WTC11 (cell line): ENCODE results near the gene EME1. TPM values are rescaled to one million over a fixed set of nuclear protein-coding genes. Genes with fewer than 3 reads are reported as not detected.

Experiments
- ATAC-seq: fragments of 200-7000 bp; cut with Tn5 transposase; 2 replicates; pipeline ENCODE4 v1.10.0; 2021; ENCODE audit warnings: mild to moderate bottlenecking, moderate library complexity
- Bru-seq: library from RNA; stranded (reverse); fragments of 400-500 nt; gene quantifications from one replicate; lab custom pipeline; 2021; lab: Mats Ljungman, UMichigan
- CTCF ChIA-PET: fragments of 300-600 bp; sonication (Branson Sonifier 250); formaldehyde crosslinking; loops from one replicate; lab custom pipeline; 2021; ENCODE audit warnings: antibody characterized with exemption; lab: Charles Lee
- POLR2A ChIA-PET: fragments of 350-600 bp; sonication (Branson Sonifier 250); formaldehyde crosslinking; loops from one replicate; lab custom pipeline; 2021; ENCODE audit warnings: antibody characterized with exemption; lab: Charles Lee
- DNase-seq: peaks from one replicate; pipeline ENCODE4 v3.0.0; 2021; ENCODE audit warnings: low spot score
- H3K27ac Mint-ChIP-seq: 2 replicates; pipeline ENCODE4 v1.8.0; 2021; ENCODE audit warnings: mixed read lengths
- H3K27me3 Mint-ChIP-seq: 2 replicates; pipeline ENCODE4 v1.8.0; 2021; ENCODE audit warnings: low read depth, mild to moderate bottlenecking, moderate library complexity, mixed read lengths
- H3K36me3 Mint-ChIP-seq: 2 replicates; pipeline ENCODE4 v1.8.0; 2021; ENCODE audit warnings: mixed read lengths
- H3K4me1 Mint-ChIP-seq: 2 replicates; pipeline ENCODE4 v1.8.0; 2022; ENCODE audit warnings: mixed read lengths
- H3K4me3 Mint-ChIP-seq: 2 replicates; pipeline ENCODE4 v1.8.0; 2021; ENCODE audit warnings: mild to moderate bottlenecking, moderate library complexity, mixed read lengths
- H3K9me3 Mint-ChIP-seq: 2 replicates; pipeline ENCODE4 v1.8.0; 2021; ENCODE audit warnings: mixed read lengths
- CREB1 ChIP-seq: sonication (generic); formaldehyde crosslinking; IDR thresholded peaks from 2 replicates; pipeline ENCODE4 v1.8.0; 2023; ENCODE audit warnings: mild to moderate bottlenecking, missing genetic modification reagents
- FOXP1 ChIP-seq: sonication (generic); formaldehyde crosslinking; IDR thresholded peaks from 2 replicates; pipeline ENCODE4 v1.8.0; 2022; ENCODE audit warnings: missing genetic modification reagents, mild to moderate bottlenecking, moderate library complexity, borderline replicate concordance
- IRF2 ChIP-seq: sonication (generic); formaldehyde crosslinking; IDR thresholded peaks from 2 replicates; pipeline ENCODE4 v1.8.0; 2022; ENCODE audit warnings: low read depth, missing genetic modification reagents, borderline replicate concordance
- MYBL2 ChIP-seq: sonication (generic); formaldehyde crosslinking; IDR thresholded peaks from 2 replicates; pipeline ENCODE4 v1.8.1; 2023; ENCODE audit warnings: mild to moderate bottlenecking, moderate library complexity, missing genetic modification reagents
- NFYB ChIP-seq: sonication (generic); formaldehyde crosslinking; conservative IDR thresholded peaks from 2 replicates; pipeline ENCODE4 v1.8.0; 2022; ENCODE audit warnings: low read depth, missing genetic modification reagents
- NR2C2 ChIP-seq: sonication (generic); formaldehyde crosslinking; IDR thresholded peaks from 2 replicates; pipeline ENCODE4 v1.8.0; 2022; ENCODE audit warnings: mild to moderate bottlenecking, missing genetic modification reagents
- RELA ChIP-seq: sonication (generic); formaldehyde crosslinking; IDR thresholded peaks from 2 replicates; pipeline ENCODE4 v1.8.1; 2022; ENCODE audit warnings: missing genetic modification reagents, mild to moderate bottlenecking, borderline replicate concordance
- TEAD1 ChIP-seq: sonication (generic); formaldehyde crosslinking; IDR thresholded peaks from 2 replicates; pipeline ENCODE4 v1.8.0; 2022; ENCODE audit warnings: mild to moderate bottlenecking, missing genetic modification reagents
- ZBTB21 ChIP-seq: sonication (generic); formaldehyde crosslinking; IDR thresholded peaks from 2 replicates; pipeline ENCODE4 v1.8.1; 2023; ENCODE audit warnings: mild to moderate bottlenecking, missing genetic modification reagents, borderline replicate concordance
- ZNF219 ChIP-seq: sonication (generic); formaldehyde crosslinking; IDR thresholded peaks from 2 replicates; pipeline ENCODE4 v1.8.0; 2023; ENCODE audit warnings: missing genetic modification reagents, mild to moderate bottlenecking, borderline replicate concordance
- ZNF423 ChIP-seq: fragments of 250-450 bp; sonication (Bioruptor Pico); IDR thresholded peaks from 2 replicates; pipeline ENCODE4 v2.1.2; 2022; ENCODE audit warnings: mild to moderate bottlenecking, moderate library complexity
- long read RNA-seq, 3 experiments: library from RNA in 1 of 3; library from capped mRNA in 1 of 3; library from polyadenylated mRNA in 1 of 3; unstranded in 2 of 3; stranded (forward) in 1 of 3; transcript quantifications; one replicate each; pipeline ENCODE4 v2.0.0, GENCODE V29; 2021
- total RNA-seq: library from RNA; stranded (reverse); gene quantifications from 3 replicates; pipeline ENCODE4 v1.2.3, GENCODE V29; 2021
- TF ChIP-seq, protein P1 (sequence below): sonication (generic); formaldehyde crosslinking; IDR thresholded peaks from 2 replicates; pipeline ENCODE4 v1.8.0; 2022; ENCODE audit warnings: mild to moderate bottlenecking, missing genetic modification reagents
- TF ChIP-seq, protein P2 (sequence below): sonication (generic); formaldehyde crosslinking; IDR thresholded peaks from 2 replicates; pipeline ENCODE4 v1.8.1; 2022; ENCODE audit warnings: mild to moderate bottlenecking, moderate library complexity, missing genetic modification reagents
- TF ChIP-seq, protein P3 (sequence below): sonication (generic); formaldehyde crosslinking; IDR thresholded peaks from 2 replicates; pipeline ENCODE4 v1.8.0; 2022; ENCODE audit warnings: mild to moderate bottlenecking, missing genetic modification reagents
- TF ChIP-seq, protein P4 (sequence below): sonication (generic); formaldehyde crosslinking; IDR thresholded peaks from 2 replicates; pipeline ENCODE4 v1.8.1; 2023; ENCODE audit warnings: mild to moderate bottlenecking, missing genetic modification reagents
- TF ChIP-seq, protein P5 (sequence below): sonication (generic); formaldehyde crosslinking; IDR thresholded peaks from 2 replicates; pipeline ENCODE4 v1.8.1; 2023; ENCODE audit warnings: mild to moderate bottlenecking, missing genetic modification reagents, moderate library complexity
- TF ChIP-seq, protein P6 (sequence below): fragments of 250-450 bp; sonication (Bioruptor Pico); conservative IDR thresholded peaks from 2 replicates; pipeline ENCODE4 v1.9.0; 2021; ENCODE audit warnings: mild to moderate bottlenecking
- TF ChIP-seq, protein P7 (sequence below): sonication (generic); formaldehyde crosslinking; IDR thresholded peaks from 2 replicates; pipeline ENCODE4 v1.8.0; 2022; ENCODE audit warnings: mild to moderate bottlenecking, missing genetic modification reagents
- TF ChIP-seq, protein P8 (sequence below): fragments of 250-450 bp; sonication (Bioruptor Pico); IDR thresholded peaks from 2 replicates; pipeline ENCODE4 v1.9.0; 2021; ENCODE audit warnings: mild to moderate bottlenecking

EME1 gene, protein sequence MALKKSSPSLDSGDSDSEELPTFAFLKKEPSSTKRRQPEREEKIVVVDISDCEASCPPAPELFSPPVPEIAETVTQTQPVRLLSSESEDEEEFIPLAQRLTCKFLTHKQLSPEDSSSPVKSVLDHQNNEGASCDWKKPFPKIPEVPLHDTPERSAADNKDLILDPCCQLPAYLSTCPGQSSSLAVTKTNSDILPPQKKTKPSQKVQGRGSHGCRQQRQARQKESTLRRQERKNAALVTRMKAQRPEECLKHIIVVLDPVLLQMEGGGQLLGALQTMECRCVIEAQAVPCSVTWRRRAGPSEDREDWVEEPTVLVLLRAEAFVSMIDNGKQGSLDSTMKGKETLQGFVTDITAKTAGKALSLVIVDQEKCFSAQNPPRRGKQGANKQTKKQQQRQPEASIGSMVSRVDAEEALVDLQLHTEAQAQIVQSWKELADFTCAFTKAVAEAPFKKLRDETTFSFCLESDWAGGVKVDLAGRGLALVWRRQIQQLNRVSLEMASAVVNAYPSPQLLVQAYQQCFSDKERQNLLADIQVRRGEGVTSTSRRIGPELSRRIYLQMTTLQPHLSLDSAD
- total RNA-seq = 22.8 to 27.1 TPM (median 24.9 TPM) in 3 replicates
- percentile 78 among the genes with signal in this experiment for Bru-seq, nascent RNA
- long read RNA-seq, experiment 1, transcript EME1-201 (9 exons, 2,339 nt) = major isoform, 49 of 102 reads
- long read RNA-seq, experiment 1, partial matches to known transcripts = 14 of 102 reads
- long read RNA-seq, experiment 1, other reads (novel, unspliced or antisense) = 37 of 102 reads
- long read RNA-seq, experiment 2, partial matches to known transcripts = 4 of 15 reads
- long read RNA-seq, experiment 2, other reads (novel, unspliced or antisense) = 8 of 15 reads
- long read RNA-seq, experiment 3, transcript EME1-201 (9 exons, 2,339 nt) = major isoform, 7 of 17 reads
- long read RNA-seq, experiment 3, partial matches to known transcripts = 5 of 17 reads
- long read RNA-seq, experiment 3, other reads (novel, unspliced or antisense) = 5 of 17 reads

DNA sequence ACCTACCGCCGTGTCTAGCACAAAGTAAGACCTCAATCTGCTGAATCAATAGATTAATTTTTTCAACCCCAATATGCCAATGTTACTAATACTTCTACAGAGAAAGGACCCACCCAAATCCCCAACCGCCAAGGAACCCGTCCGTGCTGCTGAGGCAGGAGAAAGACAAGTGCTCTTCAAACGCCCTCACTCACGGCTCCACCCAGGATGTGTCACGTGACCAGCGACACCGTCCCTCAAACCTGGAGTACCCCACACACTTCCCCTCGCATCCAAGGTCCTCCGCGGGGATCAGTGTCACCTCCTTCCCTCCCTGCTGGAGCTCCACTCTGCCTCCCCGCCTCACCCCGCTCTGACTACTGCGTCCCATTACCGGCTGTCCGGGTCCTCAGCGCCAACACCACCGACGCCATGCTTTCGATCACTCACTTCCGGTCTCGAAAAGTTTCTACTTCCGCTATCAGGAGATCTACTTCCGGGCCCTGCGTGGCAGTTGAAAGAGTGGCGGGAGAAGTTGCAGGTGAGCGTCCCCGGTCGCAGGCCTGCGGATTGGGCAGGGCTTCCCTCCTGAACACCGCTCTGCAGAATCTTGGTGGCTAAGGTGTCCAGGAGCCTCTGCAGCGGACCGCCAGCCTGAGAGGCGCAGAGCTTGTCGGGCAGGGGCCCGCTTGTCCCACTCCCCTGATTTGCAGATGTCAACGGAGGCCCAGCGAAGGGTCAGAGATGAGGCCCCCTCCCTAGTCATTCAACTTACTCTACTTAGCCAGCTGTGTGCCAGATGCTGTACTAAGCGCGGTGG lies at the start of gene EME1, which contains the start of gene MRPL27:
Gene EME1, plus strand, starts transcription at position 472 of the 799 bp plus-strand sequence. CDS start 1,980 bp downstream, outside the sequence.
Gene MRPL27, minus strand, starts transcription at position 427 of the 799 bp plus-strand sequence. Its CDS starts 14 bp downstream, at position 413.
- ChIA-PET CTCF (interaction anchor here (0.7 to 3.4 kb wide), 4 partner anchors 11 to 425 kb away, joined by 3 to 16 read pairs (median 4); partner anchors contain the start of gene LRRC59), POLR2A (interaction anchor here (0.5 kb wide), 1 partner anchor 249 kb away, joined by 3 read pairs; no protein-coding TSS in a partner anchor)
- peak; percentile 74 for DNase-seq
- peak; percentile 84 for ATAC-seq
- H3K27ac Mint-ChIP-seq = peak within 1 kb of the TSS; percentile 99
- peaks cover 47% of the 10 kb centered on the region for H3K36me3 Mint-ChIP-seq
- H3K27me3 Mint-ChIP-seq = no peaks in the 10 kb centered on the region
- peak within 1 kb of the TSS; percentile 99 for H3K4me3 Mint-ChIP-seq
- no peaks in the 10 kb centered on the region for H3K9me3 Mint-ChIP-seq
- peaks cover 22% of the 10 kb centered on the region for H3K4me1 Mint-ChIP-seq
- TF ChIP-seq, protein P1, sequence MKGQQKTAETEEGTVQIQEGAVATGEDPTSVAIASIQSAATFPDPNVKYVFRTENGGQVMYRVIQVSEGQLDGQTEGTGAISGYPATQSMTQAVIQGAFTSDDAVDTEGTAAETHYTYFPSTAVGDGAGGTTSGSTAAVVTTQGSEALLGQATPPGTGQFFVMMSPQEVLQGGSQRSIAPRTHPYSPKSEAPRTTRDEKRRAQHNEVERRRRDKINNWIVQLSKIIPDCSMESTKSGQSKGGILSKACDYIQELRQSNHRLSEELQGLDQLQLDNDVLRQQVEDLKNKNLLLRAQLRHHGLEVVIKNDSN = peak; percentile 96
- TF ChIP-seq MYBL2 (peak; percentile 94), RELA (no peak), NFYB (CRISPR knock-in tag) (peak; percentile 18; the same call in 1 of the 2 replicates), ZBTB21 (CRISPR knock-in tag) (no peak), NR2C2 (peak; percentile 92), IRF2 (CRISPR knock-in tag) (no peak), TEAD1 (peak; percentile 41; the same call in 1 of the 2 replicates), FOXP1 (CRISPR knock-in tag) (peak; percentile 90), CREB1 (CRISPR knock-in tag) (0 out of 2 replicates have a peak, but pooled peaks have one; percentile 75), ZNF423 (CRISPR knock-in tag) (no peak), ZNF219 (CRISPR knock-in tag) (no peak)
- TF ChIP-seq, protein P2, sequence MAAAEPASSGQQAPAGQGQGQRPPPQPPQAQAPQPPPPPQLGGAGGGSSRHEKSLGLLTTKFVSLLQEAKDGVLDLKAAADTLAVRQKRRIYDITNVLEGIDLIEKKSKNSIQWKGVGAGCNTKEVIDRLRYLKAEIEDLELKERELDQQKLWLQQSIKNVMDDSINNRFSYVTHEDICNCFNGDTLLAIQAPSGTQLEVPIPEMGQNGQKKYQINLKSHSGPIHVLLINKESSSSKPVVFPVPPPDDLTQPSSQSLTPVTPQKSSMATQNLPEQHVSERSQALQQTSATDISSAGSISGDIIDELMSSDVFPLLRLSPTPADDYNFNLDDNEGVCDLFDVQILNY (CRISPR knock-in tag) = peak; percentile 56; the same call in 1 of the 2 replicates
- TF ChIP-seq, protein P3, sequence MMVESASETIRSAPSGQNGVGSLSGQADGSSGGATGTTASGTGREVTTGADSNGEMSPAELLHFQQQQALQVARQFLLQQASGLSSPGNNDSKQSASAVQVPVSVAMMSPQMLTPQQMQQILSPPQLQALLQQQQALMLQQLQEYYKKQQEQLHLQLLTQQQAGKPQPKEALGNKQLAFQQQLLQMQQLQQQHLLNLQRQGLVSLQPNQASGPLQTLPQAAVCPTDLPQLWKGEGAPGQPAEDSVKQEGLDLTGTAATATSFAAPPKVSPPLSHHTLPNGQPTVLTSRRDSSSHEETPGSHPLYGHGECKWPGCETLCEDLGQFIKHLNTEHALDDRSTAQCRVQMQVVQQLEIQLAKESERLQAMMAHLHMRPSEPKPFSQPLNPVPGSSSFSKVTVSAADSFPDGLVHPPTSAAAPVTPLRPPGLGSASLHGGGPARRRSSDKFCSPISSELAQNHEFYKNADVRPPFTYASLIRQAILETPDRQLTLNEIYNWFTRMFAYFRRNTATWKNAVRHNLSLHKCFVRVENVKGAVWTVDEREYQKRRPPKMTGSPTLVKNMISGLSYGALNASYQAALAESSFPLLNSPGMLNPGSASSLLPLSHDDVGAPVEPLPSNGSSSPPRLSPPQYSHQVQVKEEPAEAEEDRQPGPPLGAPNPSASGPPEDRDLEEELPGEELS (CRISPR knock-in tag) = peak; percentile 43; the same call in 1 of the 2 replicates
- TF ChIP-seq, protein P4, sequence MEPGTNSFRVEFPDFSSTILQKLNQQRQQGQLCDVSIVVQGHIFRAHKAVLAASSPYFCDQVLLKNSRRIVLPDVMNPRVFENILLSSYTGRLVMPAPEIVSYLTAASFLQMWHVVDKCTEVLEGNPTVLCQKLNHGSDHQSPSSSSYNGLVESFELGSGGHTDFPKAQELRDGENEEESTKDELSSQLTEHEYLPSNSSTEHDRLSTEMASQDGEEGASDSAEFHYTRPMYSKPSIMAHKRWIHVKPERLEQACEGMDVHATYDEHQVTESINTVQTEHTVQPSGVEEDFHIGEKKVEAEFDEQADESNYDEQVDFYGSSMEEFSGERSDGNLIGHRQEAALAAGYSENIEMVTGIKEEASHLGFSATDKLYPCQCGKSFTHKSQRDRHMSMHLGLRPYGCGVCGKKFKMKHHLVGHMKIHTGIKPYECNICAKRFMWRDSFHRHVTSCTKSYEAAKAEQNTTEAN (CRISPR knock-in tag) = peak; percentile 84
- TF ChIP-seq, protein P5, sequence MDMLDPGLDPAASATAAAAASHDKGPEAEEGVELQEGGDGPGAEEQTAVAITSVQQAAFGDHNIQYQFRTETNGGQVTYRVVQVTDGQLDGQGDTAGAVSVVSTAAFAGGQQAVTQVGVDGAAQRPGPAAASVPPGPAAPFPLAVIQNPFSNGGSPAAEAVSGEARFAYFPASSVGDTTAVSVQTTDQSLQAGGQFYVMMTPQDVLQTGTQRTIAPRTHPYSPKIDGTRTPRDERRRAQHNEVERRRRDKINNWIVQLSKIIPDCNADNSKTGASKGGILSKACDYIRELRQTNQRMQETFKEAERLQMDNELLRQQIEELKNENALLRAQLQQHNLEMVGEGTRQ = peak; percentile 96
- TF ChIP-seq, protein P6, sequence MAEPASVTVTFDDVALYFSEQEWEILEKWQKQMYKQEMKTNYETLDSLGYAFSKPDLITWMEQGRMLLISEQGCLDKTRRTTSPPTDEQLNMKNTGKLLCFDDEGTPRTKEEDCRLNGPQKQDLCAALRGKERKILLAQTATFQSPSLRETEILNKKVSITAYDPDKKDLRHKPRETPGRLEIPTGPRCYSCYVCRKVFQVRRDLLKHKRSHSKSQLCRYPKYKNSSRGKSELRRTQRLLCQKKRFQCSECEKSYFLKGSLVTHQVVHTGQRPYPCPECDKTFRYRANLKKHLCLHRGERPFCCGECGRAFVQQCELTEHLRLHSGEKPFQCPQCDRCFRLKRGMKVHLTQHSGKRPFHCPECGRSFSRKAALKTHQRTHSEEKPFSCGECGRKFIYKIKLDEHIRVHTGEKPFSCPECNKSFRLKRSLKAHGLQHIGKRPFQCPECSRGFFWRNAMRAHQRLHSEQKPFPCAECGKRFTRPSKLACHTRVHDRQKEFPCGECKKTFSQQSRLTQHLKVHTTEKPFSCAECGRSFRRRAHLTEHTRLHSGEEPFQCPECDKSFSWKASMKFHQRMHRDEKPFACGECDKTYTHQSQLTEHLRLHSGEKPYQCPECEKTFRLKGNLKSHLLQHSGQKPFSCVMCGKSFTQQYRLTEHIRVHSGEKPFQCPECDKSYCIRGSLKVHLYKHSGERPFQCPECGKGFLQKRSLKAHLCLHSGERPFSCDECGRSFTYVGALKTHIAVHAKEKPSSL = no peak
- TF ChIP-seq, protein P7, sequence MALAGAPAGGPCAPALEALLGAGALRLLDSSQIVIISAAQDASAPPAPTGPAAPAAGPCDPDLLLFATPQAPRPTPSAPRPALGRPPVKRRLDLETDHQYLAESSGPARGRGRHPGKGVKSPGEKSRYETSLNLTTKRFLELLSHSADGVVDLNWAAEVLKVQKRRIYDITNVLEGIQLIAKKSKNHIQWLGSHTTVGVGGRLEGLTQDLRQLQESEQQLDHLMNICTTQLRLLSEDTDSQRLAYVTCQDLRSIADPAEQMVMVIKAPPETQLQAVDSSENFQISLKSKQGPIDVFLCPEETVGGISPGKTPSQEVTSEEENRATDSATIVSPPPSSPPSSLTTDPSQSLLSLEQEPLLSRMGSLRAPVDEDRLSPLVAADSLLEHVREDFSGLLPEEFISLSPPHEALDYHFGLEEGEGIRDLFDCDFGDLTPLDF = 0 out of 2 replicates have a peak, but pooled peaks have one; percentile 53
- TF ChIP-seq, protein P8, sequence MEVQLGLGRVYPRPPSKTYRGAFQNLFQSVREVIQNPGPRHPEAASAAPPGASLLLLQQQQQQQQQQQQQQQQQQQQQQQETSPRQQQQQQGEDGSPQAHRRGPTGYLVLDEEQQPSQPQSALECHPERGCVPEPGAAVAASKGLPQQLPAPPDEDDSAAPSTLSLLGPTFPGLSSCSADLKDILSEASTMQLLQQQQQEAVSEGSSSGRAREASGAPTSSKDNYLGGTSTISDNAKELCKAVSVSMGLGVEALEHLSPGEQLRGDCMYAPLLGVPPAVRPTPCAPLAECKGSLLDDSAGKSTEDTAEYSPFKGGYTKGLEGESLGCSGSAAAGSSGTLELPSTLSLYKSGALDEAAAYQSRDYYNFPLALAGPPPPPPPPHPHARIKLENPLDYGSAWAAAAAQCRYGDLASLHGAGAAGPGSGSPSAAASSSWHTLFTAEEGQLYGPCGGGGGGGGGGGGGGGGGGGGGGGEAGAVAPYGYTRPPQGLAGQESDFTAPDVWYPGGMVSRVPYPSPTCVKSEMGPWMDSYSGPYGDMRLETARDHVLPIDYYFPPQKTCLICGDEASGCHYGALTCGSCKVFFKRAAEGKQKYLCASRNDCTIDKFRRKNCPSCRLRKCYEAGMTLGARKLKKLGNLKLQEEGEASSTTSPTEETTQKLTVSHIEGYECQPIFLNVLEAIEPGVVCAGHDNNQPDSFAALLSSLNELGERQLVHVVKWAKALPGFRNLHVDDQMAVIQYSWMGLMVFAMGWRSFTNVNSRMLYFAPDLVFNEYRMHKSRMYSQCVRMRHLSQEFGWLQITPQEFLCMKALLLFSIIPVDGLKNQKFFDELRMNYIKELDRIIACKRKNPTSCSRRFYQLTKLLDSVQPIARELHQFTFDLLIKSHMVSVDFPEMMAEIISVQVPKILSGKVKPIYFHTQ (CRISPR knock-in tag) = no peak
